ENCODE measurements around the gene MYH11.

- TF ChIP-seq ZBTB3 (CRISPR knock-in tag; IDR thresholded peaks at IDR 0.05; ENCODE audit: borderline replicate concordance, low read depth) (no peak), ZNF207 (IDR thresholded peaks at IDR 0.05; ENCODE audit: borderline replicate concordance) (no peak), TBL1XR1 (IDR thresholded peaks at IDR 0.05; ENCODE audit: borderline replicate concordance, low read length, partially characterized antibody) (no peak)
Measured at GRCh38 chr16:15777533-15778203, 79.2 kb downstream of the MYH11 start.

Data from HepG2 (cell line).